NCI-H2081 (cell line): Measurements from ENCODE around the gene CPED1.
"Not testable (repeated sequence)": the region's sequence is repeated elsewhere in the genome, so short reads cannot be mapped to it uniquely, and the experiment has no call there.

ENCODE experiments used
- DNase-seq, 2 experiments: peaks; one replicate each; lab custom pipeline; 2025; lab: John Stamatoyannopoulos, UW

Gene CPED1

DNA sequence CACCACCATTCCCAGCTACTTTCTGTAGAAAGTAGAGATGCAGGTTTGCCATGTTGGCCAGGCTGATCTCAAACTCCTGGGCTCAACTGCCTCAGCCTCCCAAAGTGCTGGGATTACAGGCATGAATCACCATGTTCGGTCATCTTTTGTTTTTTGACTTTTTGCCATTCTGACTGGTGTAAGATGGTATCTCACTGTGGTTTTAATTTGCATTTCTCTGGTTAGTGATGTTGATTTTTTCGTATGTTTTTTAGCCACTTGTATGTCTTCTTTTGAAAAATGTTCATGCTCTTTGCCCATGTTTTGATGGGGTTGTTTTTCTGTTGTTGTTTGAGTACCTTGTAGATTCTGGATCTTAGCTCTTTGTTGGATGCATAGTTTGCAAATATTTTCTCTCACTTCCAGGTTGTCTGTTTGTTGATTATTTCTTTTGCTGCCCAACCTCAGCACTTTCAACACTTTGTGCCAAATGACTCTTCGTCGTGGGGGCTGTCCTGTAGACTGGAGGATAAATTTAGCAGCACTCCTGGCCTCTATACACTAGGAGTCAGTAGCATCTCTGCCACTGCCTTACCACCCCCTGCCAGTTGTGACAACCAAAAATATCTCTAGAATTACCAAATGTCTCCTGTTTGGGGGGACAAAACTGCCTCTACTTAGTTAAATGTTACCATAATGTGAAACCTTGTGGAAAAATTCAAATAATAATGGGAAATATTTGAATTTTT lies 6.5 kb upstream of the CPED1 start:
- no peak for DNase-seq

DNA sequence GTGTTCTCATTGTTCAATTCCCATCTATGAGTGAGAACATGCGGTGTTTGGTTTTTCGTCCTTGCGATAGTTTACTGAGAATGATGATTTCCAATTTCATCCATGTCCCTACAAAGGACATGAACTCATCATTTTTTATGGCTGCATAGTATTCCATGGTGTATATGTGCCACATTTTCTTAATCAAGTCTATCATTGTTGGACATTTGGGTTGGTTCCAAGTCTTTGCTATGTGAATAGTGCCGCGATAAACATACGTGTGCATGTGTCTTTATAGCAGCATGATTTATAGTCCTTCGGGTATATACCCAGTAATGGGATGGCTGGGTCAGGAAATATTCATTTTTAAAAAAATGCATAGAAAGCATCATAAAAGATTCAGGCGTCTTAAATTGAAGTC lies 4.9 kb upstream of the CPED1 start:
- DNase-seq, result not testable (repeated sequence)

DNA sequence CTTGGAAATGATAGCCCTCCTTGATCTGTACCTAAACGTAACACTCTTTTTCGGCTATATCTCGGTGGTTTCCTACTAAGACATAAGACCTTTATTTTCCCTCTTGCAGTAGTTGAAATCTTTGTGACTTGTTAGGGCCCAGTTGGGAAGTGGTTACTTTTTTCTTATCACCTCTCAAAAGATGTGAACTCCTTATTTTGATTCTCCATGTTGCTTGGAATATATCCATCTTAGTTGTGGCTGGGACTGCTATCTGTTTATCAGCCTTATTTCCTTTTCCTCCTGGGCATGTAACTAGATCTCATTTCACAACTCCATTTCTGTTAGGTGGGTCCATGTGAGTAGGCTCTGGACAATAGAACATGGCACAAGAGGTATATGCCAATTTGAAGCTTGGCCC lies 4.1 kb upstream of the CPED1 start:
- no peak for DNase-seq

DNA sequence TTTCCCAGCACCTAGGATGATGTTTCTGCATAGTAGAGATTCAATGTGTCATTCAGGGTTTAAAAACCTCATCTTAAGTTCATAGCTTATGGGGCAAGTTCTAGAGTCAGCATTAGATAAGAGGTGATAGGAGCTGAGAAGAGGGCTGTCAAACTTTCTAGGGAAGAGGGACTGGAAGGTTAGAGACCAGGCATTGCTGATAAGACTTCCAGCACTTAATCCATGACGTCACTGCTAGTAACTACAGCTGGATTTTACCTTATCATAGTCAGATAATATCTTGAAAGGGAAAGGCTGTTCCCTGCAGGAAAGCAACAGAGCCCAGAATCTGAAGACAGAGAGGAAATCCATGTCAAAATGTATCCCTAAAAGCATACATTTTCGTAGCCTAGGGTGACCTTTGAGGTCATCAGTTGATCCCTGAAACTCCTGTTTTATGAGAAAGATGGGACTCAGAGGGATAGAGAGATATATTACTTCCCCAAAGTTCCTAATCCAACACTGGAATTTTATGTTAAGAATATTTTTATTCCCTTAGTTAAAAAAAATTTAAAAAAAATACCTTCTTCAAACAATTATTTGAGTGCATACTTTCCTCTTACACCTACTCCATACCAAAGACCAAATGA lies 3.3 kb upstream of the CPED1 start:
- no peak for DNase-seq

DNA sequence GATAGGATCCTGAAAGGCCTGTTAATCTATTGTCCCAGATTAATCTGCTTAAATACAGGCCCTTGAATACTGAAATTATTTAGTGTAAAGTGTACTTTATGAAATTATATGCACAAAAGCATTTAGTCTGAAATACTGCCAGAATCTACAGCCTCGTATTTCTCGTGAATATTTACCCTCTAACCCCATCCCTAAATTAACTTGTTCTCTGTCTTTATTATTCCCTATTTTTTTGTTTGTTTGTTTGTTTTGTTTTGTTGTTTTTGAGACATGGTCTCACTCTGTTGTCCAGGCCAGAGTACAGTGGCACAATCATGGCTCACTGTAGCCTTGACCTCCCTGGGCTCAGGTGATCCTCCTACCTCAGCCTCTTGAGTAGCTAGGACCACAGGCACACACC lies 2.7 kb upstream of the CPED1 start:
- no peak for DNase-seq

DNA sequence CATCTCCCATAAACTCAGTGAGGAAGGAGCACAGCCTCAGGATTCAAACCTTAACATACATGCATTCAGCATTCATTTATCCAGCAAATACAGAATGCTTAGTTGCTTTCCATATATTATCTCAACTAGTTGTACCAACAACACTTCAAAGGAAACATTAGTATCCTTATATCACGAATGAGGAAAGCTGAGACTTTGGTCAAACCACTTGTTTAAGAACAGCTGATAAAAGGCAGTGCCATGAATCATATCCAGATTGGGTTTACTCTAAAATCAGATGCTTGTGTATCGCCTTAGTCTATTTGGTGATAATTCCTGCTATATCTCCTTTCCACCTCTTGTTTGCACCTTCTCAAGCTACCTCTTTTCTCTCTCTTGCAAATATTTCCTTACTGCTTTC lies 1.9 kb upstream of the CPED1 start:
- no peak for DNase-seq

DNA sequence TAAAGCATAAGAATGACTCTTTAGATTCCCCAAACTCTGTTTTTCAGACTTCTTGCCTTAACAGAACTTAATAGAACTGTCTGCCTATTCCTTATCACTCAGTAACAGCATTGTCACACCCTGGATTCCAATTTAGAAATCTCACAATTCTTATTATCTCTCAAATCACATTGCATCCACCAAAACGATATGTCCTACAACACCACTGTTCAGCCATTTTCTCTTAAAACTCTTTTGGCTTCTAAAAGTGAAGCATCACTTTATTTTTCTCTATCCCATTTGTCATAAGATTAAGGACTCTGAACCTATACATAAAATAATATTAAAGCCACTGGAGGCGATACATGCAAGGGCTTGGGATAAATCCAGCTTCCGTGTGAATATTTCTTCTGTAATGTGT lies 1.2 kb upstream of the CPED1 start:
- DNase-seq, result no peak

DNA sequence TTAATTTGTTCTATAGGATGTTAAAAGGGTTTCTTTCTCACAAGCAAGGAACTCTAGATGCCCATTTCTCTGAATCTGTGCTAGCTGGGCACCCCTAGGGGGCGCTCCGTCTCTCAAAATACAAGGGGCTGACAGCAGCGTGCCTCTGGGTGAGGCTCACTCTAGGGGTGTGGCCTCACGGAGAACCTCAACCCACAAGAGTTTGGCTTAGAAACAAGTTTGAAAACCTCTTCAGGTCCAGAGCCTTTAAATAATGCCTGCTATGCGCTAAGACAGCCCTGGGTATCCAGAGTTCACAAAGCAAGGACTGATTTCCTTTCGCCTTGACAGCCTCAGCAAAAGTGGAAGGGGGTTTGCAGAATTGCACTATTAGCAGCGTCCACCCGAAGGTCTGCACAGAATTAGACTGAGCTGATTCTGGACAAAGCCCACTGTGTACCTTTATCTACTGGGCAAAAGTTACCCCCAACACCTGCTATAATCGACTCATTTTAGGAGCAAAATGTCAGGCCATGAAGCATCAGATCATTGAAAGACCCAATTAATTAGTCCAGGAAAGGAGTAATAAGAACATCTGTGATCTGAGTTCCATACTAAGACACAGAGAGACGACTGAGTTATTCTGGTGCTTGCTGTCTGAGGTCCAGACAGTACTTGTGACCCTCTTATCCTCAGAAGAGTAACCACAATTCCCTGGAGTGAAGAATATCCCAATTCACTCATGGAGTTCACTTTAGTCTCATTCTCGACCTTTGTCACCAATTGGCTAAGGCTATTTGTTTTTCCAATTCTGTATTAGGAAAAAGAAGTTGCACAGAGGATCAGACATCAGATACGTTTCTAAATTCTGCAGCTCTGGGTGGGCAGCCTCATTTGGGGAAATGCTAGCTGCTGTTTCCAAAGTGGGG lies 574 bp upstream of the CPED1 start:
- DNase-seq, result peak; percentile 83 to 84

DNA sequence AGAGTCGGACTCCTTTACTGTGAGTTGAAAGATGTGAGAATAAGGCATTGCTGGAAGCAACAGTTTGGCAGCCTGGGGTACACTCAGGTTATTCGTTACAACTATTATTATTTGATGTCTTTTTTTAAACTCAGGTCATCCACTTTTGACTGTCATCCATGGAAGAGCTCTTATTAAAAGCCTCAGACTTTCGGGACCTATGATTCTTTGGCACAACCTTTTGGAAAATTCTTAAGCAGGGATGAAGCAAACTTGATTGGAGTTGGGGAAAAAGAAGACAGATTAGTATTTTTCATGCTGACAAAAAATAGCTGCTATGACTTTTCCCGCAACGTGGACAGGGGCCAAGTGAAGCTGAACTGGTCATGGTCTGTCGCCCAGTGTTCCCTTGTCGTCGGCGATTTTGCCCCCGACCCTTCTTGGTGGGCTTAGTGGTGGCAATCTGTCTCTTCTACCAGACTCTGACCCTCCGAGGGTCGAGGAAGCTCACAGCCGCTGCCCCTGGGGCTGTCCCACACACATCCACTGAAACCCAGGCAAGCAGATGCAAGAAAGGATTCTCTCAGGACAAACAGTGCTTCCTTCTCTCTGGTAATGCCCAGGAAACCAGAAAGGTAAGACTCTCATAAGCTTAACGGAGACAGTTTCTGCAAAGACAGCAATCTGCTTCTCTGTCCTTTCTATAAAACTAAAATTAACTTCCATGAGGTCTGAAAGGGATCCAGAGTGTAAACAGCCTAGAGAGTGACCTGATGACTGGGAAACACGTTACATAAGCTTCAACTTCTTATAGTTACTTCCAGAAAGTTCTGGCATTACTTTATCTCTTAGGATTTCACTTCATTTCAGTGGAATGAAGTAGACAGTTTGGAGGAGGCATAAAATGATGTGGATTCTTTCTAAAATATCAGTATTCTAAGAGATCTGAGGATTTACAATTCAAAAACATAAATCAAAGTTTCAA lies 1.0 kb downstream of the CPED1 start:
- DNase-seq, result no peak

DNA sequence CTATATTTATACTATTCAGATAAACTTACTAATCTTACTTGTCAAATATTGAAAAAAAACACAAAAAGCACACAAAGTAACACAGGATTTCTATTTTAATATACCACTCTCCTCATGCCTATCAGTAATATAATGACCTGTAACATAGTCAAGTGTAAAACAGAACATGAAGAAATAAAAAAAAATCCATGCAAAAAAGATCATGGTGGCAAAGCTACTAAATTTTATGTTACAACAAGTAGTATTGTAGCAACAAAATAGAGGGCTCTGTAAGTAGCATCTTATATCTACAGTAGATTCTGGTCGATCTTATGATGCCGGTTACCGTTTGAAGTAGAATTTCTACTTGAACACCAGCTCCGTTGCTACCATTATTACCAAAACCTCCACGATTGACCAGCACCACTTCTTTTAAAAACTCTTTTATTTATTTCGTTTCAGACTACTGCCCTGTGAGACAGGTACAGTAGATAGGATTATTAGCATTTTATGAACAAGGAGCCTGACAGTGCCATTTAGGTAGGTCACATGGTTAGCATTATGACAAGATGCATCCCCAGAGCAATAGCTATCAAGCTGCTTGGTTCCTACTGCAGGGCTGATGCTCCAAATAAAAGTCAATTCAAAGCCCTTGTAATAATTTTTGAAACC lies 2.1 kb downstream of the CPED1 start:
- no peak for DNase-seq

DNA sequence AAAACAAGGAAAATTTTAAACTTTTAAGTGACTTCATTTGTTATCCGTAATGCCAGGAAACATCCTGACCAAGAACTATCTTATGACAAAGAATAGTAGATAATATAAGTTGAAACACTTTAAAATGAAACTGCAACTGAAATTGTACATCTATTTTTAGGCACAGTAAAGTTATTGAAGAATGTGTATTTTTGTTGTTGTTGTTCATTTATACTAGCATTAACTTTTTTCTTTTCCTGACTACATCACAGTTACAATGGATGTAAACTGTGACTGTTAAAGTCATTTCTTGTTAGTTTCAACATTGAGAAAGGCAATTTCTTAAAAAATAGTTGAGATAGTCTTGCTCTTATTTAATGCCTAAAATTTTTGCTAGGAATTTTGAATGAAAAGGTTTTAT lies 2.6 kb downstream of the CPED1 start:
- DNase-seq, result no peak

DNA sequence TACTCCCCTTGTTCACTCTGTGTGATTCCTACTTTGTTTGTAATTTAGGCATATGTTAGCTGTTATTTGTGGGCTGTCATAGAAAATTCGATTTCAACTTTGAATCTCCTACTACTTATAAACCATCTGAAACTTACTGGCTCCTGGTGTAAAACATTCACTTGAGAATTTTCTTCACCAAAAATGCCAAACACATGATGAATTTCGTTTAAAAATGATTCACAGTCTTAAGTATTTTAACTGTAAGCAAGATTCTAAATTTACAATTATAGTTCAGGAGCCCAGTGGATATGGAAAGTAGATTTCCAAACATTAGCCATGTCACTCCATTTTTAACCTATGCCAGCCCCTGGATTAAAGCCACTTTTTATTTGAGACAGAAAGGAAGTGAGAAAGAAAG lies 3.1 kb downstream of the CPED1 start:
- no peak for DNase-seq

DNA sequence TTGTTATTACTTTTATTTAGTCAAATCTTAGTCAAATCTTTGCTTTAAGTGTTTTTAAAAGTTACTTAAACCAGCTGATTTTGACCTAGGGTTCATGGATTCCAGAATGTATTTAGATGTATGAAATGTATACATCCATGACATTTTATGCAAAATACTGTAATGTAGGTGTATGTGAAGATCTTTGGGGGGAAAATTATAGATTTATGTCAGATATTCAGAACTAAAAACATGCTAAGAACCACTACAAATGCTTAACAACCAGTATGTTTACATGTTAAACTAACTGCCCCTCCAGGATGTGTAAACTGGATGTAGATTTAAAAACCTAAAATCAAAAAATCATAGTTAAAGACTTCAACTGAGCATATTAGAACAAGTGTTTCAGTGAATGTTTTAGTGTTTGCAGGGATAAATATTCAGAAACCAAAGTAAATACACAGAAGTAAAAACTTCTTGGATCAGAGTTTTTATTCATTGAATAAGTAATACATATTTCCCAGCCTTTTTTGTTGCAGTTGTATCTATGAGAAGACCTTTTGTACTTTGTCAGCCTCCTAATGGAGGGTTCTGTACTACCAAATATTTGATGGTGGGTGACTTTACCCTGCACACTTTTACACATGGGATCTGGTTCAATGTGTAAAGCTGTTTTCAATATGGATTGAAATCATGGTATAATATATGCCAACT lies 3.9 kb downstream of the CPED1 start:
- no peak for DNase-seq

DNA sequence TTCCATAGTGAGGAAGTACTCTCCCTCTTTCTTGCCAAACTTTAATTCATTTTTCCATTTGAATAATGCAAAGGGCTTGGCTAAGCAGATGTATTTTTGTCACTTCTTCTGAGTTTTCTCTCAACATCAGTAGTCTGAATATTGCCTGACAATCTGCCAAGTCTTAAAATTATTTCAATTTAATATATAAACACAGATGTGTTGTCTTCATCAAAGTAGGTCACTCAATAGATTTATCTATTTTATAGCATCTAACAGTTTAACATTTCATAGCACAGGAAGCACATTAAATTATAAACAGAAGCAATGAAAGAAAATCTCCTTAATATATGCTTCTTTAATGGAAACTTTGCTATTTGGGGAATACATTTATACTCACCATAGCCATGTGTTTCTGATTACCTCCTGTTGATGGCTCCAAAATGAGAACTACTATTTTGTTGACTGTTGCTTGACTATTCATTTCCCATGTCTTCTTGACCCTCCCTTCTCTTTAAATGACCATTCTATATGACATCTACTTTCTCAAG lies 4.5 kb downstream of the CPED1 start:
- no peak for DNase-seq

DNA sequence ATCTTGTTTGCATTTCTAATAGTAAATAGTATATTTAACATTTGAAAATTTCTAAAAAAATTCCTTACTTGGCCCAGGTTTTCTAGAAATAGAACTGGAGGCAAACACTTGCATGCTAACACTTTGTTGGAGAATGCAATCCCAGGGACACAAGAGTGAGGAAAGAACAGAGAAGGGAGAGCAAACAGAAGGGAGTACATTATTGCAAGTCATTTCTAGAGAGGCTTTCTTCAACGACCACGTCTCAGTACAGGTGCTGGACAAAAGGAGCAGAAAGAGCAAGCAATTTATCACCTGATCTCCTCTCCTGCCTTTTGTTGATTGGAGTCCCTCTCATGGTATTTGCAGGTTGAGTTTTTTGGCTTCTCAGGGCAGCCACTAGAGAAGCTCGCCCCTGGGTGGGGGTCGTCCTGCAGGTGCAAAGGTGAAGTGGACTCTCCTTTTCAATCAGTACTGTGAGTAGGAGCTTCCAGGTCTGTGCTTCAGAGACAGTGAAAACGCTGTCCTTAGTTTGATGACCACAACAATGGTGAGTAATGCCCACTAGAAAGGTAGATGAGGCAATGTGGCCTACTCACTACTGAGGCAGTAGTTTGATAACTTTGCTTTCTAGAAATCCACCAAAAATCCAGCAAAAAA lies 5.2 kb downstream of the CPED1 start:
- DNase-seq, result no peak

DNA sequence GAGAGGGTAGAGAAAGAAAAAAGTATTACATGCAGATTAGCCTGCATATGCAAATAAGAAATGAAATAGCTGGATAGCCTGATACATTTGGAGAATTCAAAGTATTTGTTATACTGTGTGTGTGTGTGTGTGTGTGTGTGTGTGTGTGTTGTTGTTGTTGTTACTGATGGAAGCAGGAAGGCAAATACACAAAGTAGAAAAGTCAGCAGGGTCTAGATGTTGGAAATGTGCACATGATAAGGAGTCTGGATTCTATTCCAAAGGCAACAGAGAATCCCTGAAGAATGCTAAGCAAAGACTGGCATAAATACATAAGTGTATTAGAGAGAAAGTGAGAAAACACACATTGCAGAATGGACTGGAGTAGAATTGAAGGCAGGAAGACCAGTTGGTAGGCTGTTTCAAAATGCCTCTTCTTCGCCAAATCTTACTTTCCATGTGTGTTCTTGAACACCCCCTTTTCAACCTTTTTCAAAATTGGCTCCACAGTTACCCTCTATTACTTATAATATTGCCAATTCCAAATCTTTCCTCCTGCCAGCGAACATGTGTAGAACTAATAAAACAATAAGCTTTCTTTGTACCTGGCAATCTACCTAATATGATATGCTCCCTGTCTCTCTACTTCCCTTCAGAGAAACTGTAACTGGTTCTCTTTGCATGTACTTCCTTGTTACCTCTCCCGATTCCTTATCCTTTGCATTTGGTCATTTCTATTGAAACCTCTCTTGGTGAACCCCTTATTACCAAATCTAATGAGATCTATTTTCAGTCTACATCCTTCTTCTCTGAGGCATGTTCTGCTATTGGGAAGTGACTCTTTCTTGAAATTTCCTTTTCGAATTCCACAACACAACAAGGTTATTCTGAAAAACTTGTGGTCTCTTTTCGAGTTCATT lies 6.2 kb downstream of the CPED1 start:
- no peak for DNase-seq

DNA sequence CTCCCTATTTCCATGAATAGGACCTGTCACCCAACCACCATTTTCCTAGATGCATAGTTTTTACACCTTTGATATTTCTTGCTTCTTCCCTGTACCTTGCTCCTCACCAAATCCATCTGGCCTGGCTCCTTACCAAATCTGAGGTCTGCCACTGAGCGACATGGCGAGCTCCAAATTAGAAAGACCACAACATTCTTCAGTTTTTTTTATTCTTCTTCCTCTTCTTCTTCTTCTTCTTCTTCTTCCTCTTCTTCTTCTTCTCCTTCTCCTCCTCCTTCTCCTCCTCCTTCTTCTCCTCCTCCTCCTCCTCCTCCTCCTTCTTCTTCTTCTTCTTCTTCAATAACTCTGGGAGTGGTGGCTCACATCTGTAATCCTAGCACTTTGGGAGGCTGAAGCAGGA lies 7.1 kb downstream of the CPED1 start:
- no peak for DNase-seq

DNA sequence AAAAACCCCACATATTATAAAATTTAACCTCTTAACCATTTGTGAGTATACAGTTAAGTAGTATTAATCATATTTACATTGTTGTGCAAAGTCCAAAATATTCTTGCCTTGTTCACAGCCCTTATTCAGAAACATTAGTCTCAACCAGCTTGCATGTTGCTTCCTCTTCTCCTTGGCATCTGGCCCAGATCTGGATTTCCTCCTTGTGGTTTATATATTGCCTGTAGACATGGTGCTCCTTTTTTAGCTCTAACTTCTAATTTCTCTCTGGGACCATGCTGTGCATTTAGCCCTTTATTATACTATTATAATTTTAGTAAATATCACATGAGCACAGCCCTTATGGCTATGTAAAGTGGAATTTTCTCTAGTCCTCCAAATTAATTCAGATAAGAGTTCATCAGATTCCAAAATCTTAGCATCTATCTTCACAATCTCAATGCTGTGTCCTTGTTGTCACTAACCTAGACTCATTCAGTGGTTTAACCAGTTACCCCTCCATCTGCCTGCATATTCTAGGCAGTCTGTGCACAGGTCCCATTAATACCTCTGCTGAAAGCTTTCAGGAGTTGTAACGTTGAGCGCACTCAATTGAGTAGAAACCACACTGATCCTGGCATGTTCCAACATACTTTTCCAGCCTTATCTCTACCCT lies 7.9 kb downstream of the CPED1 start:
- DNase-seq, result peak; percentile 7 to 63
